GM21737 (cell line): Measurements from ENCODE around the gene ZNF234.
"Not testable (repeated sequence)": the region's sequence is repeated elsewhere in the genome, so short reads cannot be mapped to it uniquely, and the experiment has no call there.

Experiments
- ATAC-seq: cut with Tn5 transposase; IDR thresholded peaks from one replicate; pipeline ENCODE4 v1.9.1; 2021; ENCODE audit warnings: mild to moderate bottlenecking, moderate library complexity; ENCODE audit not compliant: unreplicated experiment

ZNF234 gene

GRCh38 chr19:44180968-44181367 lies 39.6 kb downstream of the ZNF234 start:
- no peak for ATAC-seq

GRCh38 chr19:44182145-44182544 lies 40.8 kb downstream of the ZNF234 start:
- ATAC-seq = no peak

- ATAC-seq = no peak
These were observed 48.7 kb downstream of the ZNF234 start for GRCh38 chr19:44190020-44190419.

- ATAC-seq = no peak
These were observed 50.8 kb downstream of the ZNF234 start for GRCh38 chr19:44192127-44192526.

GRCh38 chr19:44196772-44197171 lies 55.4 kb downstream of the ZNF234 start:
- ATAC-seq = no peak

- ATAC-seq = no peak
These were observed 61.1 kb downstream of the ZNF234 start for GRCh38 chr19:44202470-44202869.

GRCh38 chr19:44202974-44203373 lies 61.6 kb downstream of the ZNF234 start:
- no peak for ATAC-seq

GRCh38 chr19:44203877-44204276 lies 62.5 kb downstream of the ZNF234 start:
- not testable (repeated sequence) for ATAC-seq

- ATAC-seq = no peak
These were observed 63.4 kb downstream of the ZNF234 start for GRCh38 chr19:44204772-44205171.

GRCh38 chr19:44207126-44207803 lies 65.9 kb downstream of the ZNF234 start:
- ATAC-seq = peak; percentile 81
